GM12873 (cell line): ENCODE data around the gene GLTPD2.

Experiments
- TF ChIP-seq, protein P1 (sequence below): IDR thresholded peaks from 2 replicates; pipeline ENCODE4 v1.5.1; 2012; ENCODE audit warnings: low read depth, mild to moderate bottlenecking, moderate library complexity, low read length, control low read depth; ENCODE audit not compliant: insufficient read depth; ENCODE audit errors: missing control alignments

GLTPD2 gene

DNA sequence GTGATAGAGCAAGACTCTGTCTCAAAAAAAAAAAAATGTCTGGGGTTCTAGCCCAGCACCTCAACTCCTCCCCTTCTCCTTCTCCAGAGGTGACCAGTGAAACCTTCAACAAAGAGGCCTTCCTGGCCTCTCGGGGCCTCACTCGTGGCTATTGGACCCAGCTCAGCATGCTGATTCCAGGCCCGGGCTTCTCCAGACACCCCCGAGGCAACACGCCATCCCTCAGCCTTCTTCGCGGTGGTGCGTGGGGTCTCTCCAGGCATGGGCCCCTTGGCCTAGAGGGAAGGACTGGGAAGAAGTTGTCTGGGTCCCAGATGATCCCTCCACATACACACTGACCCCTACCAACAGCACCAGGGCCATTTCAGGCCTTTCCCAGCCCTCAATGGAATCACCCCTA lies 45.5 kb upstream of the GLTPD2 start:
- TF ChIP-seq, protein P1, sequence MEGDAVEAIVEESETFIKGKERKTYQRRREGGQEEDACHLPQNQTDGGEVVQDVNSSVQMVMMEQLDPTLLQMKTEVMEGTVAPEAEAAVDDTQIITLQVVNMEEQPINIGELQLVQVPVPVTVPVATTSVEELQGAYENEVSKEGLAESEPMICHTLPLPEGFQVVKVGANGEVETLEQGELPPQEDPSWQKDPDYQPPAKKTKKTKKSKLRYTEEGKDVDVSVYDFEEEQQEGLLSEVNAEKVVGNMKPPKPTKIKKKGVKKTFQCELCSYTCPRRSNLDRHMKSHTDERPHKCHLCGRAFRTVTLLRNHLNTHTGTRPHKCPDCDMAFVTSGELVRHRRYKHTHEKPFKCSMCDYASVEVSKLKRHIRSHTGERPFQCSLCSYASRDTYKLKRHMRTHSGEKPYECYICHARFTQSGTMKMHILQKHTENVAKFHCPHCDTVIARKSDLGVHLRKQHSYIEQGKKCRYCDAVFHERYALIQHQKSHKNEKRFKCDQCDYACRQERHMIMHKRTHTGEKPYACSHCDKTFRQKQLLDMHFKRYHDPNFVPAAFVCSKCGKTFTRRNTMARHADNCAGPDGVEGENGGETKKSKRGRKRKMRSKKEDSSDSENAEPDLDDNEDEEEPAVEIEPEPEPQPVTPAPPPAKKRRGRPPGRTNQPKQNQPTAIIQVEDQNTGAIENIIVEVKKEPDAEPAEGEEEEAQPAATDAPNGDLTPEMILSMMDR, result no peak

DNA sequence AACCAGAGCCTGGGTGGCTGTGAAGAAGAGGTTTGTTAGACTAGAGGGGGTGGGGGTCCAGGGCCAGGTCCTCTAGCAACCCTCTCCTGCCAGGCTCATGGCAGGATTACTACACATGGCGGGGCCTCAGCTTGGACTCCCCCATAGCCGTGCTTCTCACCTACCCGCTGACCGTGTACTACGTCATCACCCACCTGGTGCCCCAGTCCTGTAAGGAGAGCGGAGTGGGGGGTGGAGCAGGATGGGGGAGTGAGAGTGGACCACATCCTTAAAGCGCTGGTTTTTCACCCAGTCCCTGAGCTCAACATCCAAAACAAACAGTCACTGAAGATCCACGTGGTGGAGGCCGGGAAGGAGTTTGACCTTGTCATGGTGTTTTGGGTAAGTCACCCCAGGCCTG lies 44.9 kb upstream of the GLTPD2 start:
- TF ChIP-seq, protein P1, result no peak

DNA sequence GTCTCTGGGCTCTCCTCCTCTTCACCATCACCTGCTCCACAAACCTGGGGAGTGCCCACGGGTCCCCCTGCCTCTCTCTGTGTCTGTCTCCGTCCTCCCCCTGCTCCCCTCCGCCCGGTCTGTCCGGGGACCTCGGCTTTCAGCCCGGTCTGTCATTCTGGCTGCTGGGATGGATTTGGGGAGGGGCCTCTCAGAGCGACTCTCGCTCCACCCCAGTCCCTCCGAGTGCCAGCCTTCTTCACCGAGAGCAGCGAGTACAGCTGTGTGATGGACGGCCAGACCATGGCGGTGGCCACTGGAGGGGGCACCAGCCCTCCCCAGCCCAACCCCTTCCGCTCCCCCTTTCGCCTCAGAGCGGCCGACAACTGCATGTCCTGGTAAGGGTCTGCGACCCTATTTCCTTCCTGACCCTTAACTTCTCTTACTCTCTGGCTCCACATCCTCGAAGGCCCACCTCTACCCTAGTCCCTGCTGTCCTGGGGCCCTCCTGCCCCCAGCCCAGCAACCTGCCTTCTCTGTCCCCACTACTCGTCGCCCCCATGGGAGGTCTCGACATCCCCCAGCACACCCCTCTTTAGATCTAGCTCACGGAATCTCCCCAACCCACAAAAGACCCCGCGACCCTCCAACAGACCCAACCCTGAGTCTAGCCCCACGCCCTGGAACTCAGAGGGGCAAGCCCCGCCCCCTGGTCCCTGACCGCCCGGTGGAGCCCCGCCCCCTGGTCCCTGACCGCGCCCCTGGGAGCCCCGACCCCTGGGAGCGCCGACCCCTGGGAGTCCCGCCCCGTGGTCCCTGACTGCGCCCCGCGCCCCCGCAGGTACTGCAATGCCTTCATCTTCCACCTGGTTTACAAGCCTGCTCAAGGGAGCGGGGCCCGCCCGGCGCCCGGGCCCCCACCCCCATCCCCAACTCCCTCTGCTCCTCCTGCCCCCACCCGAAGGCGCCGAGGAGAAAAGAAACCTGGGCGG lies 43.5 kb upstream of the GLTPD2 start:
- TF ChIP-seq, protein P1, result no peak

DNA sequence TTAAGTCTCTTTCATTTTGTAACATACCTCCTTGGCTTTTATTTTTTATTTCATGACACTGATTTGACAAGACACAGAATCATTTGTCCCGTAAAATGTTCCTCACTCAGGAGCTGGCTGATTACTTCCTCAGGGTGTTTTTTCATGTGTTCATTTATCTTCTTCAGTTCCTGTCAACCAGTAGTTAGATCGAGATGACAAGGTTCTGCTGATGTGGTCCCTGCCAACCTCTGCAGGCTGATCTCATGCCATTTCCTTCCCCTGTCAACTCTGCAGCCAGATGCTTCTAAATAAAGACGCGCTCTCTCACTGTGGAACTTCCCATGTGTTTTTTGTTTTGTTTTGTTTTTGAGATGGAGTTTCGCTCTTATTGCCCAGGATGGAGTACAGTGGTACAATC lies 40.9 kb upstream of the GLTPD2 start:
- TF ChIP-seq, protein P1, result no peak

DNA sequence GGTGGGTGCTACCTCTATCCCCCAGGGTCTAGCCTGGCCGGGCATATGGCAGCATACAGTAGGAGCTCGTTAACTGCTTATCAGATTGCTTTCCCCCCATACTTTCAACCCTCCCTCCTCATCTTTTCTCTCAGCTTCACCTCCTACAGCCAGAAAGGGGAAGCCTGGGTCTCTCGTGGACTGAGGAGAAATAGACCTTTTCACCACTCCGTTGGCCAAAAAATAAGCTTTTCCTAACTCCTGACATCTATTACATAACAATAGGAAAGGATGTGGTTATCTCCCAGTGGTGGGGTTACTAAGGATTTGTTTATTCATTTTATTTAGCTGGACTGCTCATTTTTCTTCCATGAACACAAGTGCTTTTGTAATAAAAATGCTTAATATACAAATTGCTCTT lies 40.1 kb upstream of the GLTPD2 start:
- TF ChIP-seq, protein P1, result no peak

DNA sequence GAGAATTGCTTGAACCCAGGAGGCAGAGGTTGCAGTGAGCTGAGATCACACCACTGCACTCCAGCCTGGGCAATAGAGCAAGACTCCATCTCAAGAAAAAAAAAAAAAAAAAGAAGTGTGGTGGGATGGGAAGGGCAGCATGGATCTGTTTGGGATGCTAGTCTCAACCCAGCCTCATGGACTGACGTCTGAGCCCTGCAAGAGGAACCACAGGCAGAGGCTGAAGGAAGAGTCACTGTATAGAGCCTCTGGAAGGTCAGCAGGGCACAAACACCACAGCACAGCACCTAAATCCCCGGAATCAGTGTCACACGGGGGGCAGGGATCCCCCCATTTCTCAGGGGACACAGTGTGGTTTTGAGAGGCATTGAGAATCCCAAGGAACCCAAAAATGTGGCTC lies 38.2 kb upstream of the GLTPD2 start:
- TF ChIP-seq, protein P1, result no peak

DNA sequence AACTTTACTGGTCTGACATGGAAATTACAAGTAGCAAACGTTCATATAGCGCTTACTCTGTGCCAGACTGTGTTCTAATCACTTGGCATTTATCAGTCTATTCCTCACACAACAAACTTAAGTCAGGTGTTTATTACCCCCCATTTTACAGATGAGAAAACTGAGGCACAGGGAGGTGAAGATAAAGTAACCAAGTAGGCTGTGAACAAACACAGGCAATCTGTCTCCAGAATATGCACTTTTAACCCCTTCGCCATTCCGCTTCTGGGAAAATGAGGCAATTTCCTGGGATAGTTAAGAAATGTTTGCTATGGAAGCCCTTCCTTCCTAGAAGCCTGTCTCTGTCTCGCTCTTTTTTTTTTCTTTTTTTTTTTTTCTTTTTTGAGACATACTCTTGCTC lies 36.8 kb upstream of the GLTPD2 start:
- TF ChIP-seq, protein P1, result no peak
